GM13976 (cell line): ENCODE measurements around the gene RMRP.

Source experiments
- DNase-seq: peaks from one replicate; pipeline ENCODE4 v3.0.0; 2012; ENCODE audit warnings: low spot score
- CTCF ChIP-seq: IDR thresholded peaks from 2 replicates; pipeline ENCODE4 v1.5.1; 2012; ENCODE audit warnings: borderline replicate concordance, mild to moderate bottlenecking; ENCODE audit not compliant: insufficient read depth; ENCODE audit errors: extremely low read depth, missing control alignments, control extremely low read depth
- in situ Hi-C: fragments of 300-500 bp; cut with MboI; formaldehyde crosslinking; loops from one replicate; pipeline ENCODE4 v1.12.0; 2022; ENCODE audit warnings: low sequenced_read_pairs, mixed read lengths, inconsistent platforms; ENCODE audit not compliant: unreplicated experiment

Gene RMRP

DNA sequence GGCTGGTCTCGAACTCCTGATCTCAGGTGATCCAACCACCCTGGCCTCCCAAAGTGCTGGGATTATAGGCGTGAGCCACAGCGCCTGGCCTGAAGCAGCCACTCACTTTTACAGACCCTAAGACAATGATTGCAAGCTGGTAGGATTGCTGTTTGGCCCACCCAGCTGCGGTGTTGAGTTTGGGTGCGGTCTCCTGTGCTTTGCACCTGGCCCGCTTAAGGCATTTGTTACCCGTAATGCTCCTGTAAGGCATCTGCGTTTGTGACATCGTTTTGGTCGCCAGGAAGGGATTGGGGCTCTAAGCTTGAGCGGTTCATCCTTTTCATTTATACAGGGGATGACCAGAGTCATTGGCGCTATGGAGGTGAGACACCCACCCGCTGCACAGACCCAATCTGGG, 17.4 kb upstream of the RMRP start:
- in situ Hi-C loops: no loop called here
- no peak for DNase-seq

GRCh38 chr9:35674025-35674361, 16.2 kb upstream of the RMRP start:
- TF ChIP-seq CTCF: no peak
- in situ Hi-C loops: no loop called here
- DNase-seq: no peak

More for the DNA sequence above, 17.4 kb upstream of the RMRP start:
- TF ChIP-seq CTCF: no peak

DNA sequence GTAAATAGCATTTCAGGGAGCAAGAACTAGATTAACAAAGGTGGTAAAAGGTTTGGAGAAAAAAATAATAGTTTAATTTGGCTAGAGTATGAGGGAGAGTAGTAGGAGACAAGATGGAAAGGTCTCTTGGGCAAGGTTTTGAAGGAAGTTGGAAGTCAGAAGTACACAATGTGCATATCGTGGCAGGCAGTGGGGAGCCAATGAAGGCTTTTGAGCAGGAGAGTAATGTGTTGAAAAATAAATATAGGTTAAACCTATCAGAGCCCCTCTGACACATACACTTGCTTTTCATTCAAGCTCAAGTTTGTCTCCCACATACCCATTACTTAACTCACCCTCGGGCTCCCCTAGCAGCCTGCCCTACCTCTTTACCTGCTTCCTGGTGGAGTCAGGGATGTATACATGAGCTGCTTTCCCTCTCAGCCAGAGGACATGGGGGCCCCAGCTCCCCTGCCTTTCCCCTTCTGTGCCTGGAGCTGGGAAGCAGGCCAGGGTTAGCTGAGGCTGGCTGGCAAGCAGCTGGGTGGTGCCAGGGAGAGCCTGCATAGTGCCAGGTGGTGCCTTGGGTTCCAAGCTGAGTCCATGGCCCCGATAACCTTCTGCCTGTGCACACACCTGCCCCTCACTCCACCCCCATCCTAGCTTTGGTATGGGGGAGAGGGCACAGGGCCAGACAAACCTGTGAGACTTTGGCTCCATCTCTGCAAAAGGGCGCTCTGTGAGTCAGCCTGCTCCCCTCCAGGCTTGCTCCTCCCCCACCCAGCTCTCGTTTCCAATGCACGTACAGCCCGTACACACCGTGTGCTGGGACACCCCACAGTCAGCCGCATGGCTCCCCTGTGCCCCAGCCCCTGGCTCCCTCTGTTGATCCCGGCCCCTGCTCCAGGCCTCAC, 15.6 kb upstream of the RMRP start, which contains the start of gene CA9:
Gene CA9 (plus strand): TSS at position 797 of the 893 bp plus-strand sequence. CDS start 32 bp downstream, at position 829.
- in situ Hi-C loops: no loop called here
- no peak for DNase-seq
- TF ChIP-seq CTCF: no peak

GRCh38 chr9:35669331-35670145, 11.7 kb upstream of the RMRP start:
- in situ Hi-C loops: no loop called here
- no peak for TF ChIP-seq CTCF
- DNase-seq: no peak

- in situ Hi-C loops: no loop called here
- no peak for DNase-seq
- no peak for TF ChIP-seq CTCF
Measured at GRCh38 chr9:35667939-35668338, 10.1 kb upstream of the RMRP start.

- no peak for DNase-seq
- no peak for TF ChIP-seq CTCF
- in situ Hi-C loops: no loop called here
Measured at GRCh38 chr9:35666549-35666948, 8.7 kb upstream of the RMRP start.
